KOPT-K1 (cell line): Measurements from ENCODE around the gene POU2AF2.
"Not testable (repeated sequence)": the region's sequence is repeated elsewhere in the genome, so short reads cannot be mapped to it uniquely, and the experiment has no call there.

Source experiments
- H3K27ac ChIP-seq: fragments of 200-600 bp; sonication (generic); 2 replicates; pipeline ENCODE4 v1.5.1; 2016; ENCODE audit warnings: antibody characterized with exemption, mild to moderate bottlenecking, low read depth, low read length; ENCODE audit not compliant: poor library complexity, severe bottlenecking
- H3K36me3 ChIP-seq: fragments of 200-600 bp; sonication (generic); 2 replicates; pipeline ENCODE4 v1.5.1; 2017; ENCODE audit warnings: antibody characterized with exemption, mild to moderate bottlenecking, low read length, moderate library complexity; ENCODE audit not compliant: insufficient read depth
- H3K9me3 ChIP-seq: fragments of 200-600 bp; sonication (generic); 2 replicates; pipeline ENCODE4 v1.5.1; 2017; ENCODE audit warnings: antibody characterized with exemption, low read length, mild to moderate bottlenecking; ENCODE audit not compliant: insufficient read depth, poor library complexity, severe bottlenecking

POU2AF2 gene

DNA sequence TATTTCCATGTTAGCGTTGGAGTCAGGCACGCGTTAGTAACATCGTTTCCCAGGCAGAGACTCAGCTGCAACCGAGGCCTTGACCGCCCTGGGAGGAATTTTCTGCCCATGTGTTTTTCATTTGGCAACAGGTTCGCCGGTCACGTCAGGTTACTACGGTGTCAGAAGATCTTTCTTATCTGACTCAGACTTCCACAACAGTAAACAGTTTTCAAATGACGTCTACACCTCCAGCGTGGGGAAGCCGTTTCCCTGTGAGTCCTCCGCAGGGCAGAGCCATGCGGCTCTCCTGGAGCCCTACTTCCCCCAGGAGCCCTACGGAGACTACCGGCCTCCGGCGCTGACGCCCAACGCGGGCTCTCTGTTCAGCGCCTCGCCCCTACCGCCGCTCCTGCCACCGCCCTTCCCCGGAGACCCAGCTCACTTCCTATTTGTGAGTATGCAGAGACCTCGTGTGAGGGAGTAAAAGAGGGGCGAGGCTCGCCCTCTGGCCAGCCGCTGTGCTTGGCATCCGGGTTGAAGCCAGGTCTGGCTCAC lies 38.5 kb downstream of the POU2AF2 start:
- no peaks in the 10 kb centered on the region for H3K9me3 ChIP-seq
- H3K27ac ChIP-seq: no peak overlapping the region
- H3K36me3 ChIP-seq: no peaks in the 10 kb centered on the region

GRCh38 chr11:111285189-111286091 lies 39.9 kb downstream of the POU2AF2 start:
- Histone ChIP-seq H3K27ac (no peak overlapping the region), H3K36me3 (no peaks in the 10 kb centered on the region), H3K9me3 (no peaks in the 10 kb centered on the region)

DNA sequence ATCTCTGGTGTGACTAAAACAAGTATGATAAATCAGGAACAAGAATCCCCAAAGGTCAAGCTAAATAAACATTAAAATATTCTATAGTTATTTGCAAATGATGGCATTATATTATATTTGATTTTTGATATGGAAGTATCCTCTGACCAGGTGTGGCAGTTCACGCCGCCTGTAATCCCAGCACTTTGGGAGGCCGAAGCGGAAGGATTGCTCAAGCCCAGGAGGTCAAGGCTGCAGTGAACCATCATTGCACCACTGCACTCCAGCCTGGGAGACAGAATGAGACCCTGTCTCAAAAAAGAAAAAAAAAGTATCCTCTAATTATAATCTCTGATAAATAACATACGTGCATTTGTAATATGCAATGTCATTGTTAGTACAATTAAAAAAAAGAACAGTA lies 46.2 kb downstream of the POU2AF2 start:
- Histone ChIP-seq H3K36me3 (no peaks in the 10 kb centered on the region), H3K27ac (no peak overlapping the region), H3K9me3 (no peaks in the 10 kb centered on the region)

GRCh38 chr11:111292408-111292807 lies 46.9 kb downstream of the POU2AF2 start:
- not testable (repeated sequence) for H3K36me3 ChIP-seq, H3K9me3 ChIP-seq, H3K27ac ChIP-seq

- Histone ChIP-seq H3K27ac (no peak overlapping the region), H3K36me3 (no peaks in the 10 kb centered on the region), H3K9me3 (no peaks in the 10 kb centered on the region)
These were observed 50.7 kb downstream of the POU2AF2 start for GRCh38 chr11:111296196-111296595.

GRCh38 chr11:111297696-111298095 lies 52.2 kb downstream of the POU2AF2 start:
- Histone ChIP-seq H3K36me3 (no peaks in the 10 kb centered on the region), H3K27ac (no peak overlapping the region), H3K9me3 (no peaks in the 10 kb centered on the region)

DNA sequence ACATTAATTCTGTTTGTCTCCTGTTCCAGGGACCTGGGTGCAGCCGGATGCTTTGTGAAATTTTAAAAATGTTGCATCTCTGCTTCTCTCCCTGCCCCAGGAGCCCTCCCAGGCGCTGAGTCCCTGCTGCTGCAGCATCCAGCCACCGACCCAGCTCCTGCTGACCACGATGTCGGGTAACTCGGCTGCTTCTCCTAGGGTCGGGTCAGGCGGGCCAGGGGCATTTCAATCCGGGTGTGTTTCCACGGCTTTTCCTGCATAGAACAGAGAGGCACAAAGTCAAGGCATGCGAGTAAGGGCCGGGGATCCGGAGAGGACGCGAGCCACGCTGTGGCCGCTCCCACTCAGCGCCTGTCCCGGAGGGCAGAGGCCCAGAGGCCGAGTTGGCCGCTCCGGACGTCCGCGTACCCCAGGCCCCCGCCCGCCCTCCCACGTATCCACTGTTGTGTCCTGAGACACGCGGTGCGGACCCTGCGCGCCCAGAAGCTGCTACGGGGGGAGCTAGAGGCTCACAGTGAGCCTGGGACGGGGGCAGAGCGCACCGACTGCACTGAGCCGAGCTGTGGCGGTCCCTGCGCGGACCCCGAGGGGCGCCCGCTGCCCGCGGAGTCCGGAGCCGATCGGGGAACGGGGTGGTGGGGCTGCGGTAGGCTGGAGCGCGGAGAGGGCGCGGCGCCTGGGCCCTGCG lies 53.0 kb downstream of the POU2AF2 start, which contains the start of gene POU2AF3:
Gene POU2AF3 (plus strand): TSS at position 134 of the 688 bp plus-strand sequence. CDS start 36 bp downstream, at position 170.
- no peaks in the 10 kb centered on the region for H3K36me3 ChIP-seq
- H3K27ac ChIP-seq: no peak within 1 kb of the TSS

GRCh38 chr11:111299101-111300026 lies 53.8 kb downstream of the POU2AF2 start:
- Histone ChIP-seq H3K36me3 (no peaks in the 10 kb centered on the region), H3K27ac (no peak overlapping the region), H3K9me3 (no peaks in the 10 kb centered on the region)

More for the DNA sequence above, 53.0 kb downstream of the POU2AF2 start, which contains the start of gene POU2AF3:
- H3K9me3 ChIP-seq: no peaks in the 10 kb centered on the region

GRCh38 chr11:111300569-111300968 lies 55.0 kb downstream of the POU2AF2 start:
- no peaks in the 10 kb centered on the region for H3K9me3 ChIP-seq
- no peak overlapping the region for H3K27ac ChIP-seq
- H3K36me3 ChIP-seq: no peaks in the 10 kb centered on the region

DNA sequence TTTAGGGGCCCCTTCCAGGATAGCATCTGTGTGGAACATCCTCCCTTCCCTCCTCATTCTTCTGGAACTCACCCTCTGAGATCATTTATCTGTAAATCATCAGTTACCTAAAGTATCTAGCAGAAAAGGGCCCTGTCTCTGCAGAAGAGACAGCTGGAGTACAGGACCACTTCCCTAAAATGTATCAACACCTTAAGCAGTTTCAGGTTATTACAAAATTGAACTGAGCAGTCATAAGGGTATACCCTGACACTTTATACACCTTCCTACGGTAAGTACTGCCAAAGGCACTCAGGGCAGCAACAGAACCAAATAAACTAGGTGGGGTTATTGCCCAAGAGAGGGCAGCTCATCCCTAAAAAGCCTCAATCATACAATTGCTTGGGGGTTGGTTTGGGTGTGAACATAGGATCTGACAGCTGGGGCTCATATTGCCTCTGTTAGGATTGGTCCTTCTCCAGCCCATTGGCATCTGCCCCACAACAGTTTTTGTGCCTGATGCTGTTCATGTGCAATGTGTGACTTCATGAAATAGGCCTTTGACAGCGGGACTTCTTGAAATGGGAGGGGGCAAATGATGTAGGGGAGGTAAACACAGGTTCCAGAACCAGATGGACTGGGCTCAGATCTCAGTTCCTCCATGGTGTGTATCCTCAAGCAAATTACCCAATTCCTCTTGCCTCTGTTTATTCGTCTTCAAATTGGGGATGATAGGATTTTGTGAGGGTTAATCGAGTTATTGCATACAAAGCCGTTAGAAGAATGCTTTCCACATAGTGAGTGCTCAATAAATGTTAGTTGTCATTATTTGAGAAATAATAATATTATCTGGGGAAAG lies 55.7 kb downstream of the POU2AF2 start:
- H3K27ac ChIP-seq: no peak overlapping the region
- H3K9me3 ChIP-seq: no peaks in the 10 kb centered on the region
- H3K36me3 ChIP-seq: no peaks in the 10 kb centered on the region

DNA sequence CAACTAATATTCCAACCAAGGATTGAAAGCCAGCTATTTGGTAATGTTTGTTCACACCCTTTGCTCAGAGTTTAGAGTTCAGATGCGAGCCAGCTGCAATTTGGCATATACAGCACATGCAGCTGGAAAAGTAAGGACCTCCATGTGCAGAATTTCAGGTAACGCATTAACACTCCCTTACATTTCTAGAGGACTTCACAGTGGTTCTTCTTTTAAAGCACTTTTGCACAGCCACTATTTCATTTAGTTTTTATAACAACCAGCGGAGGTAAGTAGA lies 56.3 kb downstream of the POU2AF2 start:
- Histone ChIP-seq H3K36me3 (no peaks in the 10 kb centered on the region), H3K27ac (no peak overlapping the region)

DNA sequence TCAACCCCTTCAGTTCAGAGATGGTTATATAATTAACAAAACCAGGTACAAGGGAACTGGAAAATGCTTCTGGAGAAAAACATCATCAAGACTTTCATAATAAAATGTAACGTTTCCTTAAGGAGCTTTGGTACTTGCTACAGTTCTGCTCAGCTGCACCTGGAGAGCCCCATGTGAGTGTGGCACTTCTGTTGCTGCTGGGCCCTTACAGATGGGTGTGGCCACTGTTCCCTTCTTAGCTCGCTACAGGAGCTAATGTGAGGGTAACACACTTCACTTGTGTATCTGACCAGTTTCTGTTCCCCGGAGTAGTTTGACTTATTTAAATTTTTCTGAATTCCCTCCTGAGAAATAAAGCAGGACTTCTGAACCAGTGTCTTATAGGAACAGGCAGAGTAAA lies 56.8 kb downstream of the POU2AF2 start:
- H3K36me3 ChIP-seq: no peaks in the 10 kb centered on the region
- H3K9me3 ChIP-seq: no peaks in the 10 kb centered on the region
- H3K27ac ChIP-seq: no peak overlapping the region

More for the DNA sequence above, 56.3 kb downstream of the POU2AF2 start:
- H3K9me3 ChIP-seq: no peaks in the 10 kb centered on the region

GRCh38 chr11:111303461-111303860 lies 57.9 kb downstream of the POU2AF2 start:
- H3K9me3 ChIP-seq: no peaks in the 10 kb centered on the region
- H3K36me3 ChIP-seq: no peaks in the 10 kb centered on the region
- no peak overlapping the region for H3K27ac ChIP-seq
